ENCODE results near the gene GAK. TPM values are rescaled to one million over a fixed set of nuclear protein-coding genes. Genes with fewer than 3 reads are reported as not detected.

Gene GAK
- total RNA-seq, 1 experiment from 2014 or later = 71.8 TPM

DNA sequence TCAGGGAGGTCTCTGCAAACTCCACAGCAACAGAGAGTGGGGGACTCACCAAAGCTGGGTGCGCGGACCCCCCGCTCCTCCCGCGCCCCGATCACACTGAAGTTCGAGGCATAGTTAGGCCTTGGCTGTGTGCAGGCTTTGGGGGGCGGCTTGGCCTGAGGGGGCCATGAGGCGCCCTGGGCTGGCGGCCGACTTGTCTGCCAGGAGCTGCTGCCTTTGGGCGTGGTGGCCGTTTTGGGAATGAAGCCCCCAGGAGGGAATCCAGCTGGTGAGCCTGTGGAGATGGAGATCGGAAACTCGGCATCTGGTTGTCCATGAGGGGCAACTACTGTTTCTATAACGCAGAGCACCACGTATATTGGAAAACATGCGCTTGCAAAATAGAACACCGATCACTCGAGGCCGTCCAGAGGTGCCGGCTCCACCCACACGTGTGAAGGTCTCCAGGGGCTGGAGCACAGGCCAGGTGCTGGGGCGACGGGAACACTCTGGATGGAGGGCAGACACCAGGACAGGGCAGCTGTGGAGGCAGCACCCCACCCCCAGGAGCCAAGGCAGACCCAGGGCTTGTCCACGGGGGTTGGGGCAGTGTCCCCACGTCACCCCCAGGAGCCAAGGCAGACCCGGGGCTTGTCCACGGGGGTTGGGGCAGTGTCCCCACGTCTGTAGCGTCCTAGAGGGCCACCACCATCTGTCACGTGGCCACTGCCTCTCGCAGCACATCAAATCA, 80.2 kb downstream of the GAK start:
- DNase-seq (ENCODE audit: low spot score) = no peak

DNA sequence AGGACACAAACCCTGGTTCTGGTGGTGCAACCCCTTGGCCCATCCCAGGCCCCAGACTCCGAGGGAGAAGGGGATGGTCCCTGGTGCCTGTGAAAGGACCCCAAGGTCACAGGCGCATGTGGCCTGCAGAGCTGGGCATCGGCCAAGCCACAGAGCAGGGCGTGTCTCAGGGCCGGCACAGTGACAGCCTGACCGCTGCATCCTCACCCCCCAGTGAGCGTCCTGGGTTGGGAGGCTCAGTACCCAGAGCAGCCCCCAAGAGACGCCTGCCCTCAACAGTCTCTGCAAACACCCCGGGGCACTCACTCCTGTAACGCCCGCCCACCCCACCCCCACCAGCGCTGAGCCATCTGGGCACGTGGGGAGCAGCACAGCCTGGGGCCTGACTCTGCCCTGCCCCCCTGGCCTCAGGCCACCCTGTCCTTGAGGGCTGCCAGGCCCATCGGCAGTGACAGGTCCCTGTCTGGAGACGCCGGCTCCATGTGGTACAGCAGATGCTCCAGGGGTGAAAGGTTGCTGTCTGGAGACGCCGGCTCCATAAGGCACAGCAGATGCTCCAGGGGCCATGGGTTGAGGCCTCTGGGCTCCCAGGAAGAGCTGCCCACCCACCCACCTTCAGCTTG, 81.7 kb downstream of the GAK start:
- peak; percentile 51 for DNase-seq (ENCODE audit: low spot score)

DNA sequence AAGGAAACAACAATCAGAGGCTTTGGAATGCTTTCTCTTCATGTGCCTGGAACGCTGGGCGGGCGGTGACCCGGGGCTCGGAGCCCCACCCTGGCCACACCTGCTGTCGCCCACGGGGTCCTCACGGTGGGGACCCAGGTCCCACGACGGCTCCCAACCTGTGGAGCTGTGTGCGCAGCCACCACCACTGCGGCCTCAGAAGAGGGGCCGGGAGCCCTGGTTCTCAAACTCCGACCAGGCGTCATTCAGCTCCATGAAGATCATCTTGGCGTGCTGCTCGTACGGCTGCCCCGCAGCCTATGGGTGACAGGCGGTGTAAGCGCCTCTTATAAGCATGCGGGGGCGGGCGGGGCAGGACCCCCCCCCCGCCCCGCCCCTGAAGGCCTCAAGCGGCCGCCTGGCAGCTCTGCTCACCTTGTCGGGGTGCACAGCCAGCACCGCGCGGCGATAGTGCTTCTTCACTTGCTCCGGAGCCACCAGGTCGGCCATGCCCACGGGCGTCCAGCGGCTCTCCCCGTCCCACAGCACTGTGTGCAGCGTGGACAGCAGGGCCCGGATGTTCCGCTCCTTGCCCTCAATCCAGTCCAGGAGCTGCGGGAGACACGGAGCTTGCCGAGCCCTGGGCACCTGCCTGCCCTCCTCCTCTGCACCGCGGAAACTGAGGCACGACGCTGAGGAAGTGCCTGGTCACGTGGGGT, 82.5 kb downstream of the GAK start:
- no peak for DNase-seq (ENCODE audit: low spot score)

DNA sequence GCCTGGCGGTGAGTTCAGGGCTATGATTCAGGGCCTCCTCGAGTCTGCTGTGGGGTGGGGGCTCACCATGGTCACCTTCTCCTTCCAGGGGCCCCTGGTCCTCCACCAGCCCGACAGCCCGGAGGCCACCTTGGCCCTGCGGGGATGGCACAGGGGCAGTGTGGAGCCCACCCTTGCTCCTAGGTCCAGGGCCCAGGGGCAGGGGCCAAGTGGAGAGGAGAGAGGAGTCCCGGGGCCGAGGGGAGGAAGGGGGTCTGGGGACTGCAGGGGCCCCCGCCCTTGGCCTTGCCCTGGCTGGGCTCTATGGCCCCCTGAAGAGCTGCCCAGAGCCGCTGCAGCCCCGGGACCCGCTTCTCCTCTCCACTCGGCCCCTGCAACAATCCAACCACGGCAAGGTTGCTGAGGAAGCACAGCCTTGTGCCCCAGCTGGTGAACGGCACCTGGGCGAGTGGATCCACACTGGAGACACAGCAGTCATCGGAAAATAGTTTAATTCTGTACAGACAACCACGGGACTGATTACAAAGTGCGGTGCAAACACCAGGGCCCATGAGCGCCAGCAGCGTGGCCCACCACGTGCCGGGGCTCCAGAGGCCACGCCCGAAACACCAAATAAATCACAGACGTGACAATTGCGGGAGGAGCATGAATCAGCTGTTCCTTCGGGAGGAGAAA, 83.2 kb downstream of the GAK start:
- DNase-seq (ENCODE audit: low spot score) = peak; percentile 83

DNA sequence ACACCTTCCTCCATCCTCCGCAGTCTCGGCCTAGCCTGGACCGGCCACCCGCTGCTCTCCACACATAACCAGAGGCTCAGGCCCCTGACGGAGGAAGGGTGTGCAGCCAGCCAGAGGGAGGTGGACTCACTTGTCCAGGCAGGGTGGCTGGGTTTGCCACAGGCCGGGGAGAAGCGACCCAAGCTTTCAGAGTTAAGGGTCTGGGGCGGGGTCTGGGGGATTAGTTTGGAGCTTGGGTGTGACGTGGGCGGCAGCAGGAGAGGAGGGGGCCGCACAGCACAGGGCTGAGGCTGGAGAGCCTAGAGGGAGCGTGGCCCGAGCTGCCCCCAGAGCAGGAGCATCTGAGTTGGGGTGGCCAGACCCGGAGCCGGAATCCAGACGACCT, 83.8 kb downstream of the GAK start:
- no peak for DNase-seq (ENCODE audit: low spot score)

DNA sequence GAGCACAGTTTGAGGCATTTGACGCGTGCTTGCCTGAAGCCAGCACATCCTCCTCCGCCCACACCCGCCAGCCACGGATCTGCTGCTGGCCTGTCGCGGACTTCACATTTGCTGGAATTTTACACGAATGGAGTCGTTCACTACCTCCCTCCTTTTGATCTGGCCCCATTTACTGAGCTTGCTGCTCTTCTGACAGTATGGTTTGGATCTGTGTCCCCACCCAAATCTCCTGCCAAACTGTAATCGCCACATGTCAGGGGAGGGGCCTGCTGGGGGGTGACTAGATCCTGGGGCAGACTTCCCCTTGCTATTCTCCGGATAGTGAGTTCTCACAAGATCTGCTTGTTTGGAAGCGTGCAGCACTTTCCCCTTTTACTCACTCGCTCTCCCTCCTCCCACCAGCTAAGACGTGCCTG, 86.3 kb downstream of the GAK start:
- no peak for DNase-seq (ENCODE audit: low spot score)

DNA sequence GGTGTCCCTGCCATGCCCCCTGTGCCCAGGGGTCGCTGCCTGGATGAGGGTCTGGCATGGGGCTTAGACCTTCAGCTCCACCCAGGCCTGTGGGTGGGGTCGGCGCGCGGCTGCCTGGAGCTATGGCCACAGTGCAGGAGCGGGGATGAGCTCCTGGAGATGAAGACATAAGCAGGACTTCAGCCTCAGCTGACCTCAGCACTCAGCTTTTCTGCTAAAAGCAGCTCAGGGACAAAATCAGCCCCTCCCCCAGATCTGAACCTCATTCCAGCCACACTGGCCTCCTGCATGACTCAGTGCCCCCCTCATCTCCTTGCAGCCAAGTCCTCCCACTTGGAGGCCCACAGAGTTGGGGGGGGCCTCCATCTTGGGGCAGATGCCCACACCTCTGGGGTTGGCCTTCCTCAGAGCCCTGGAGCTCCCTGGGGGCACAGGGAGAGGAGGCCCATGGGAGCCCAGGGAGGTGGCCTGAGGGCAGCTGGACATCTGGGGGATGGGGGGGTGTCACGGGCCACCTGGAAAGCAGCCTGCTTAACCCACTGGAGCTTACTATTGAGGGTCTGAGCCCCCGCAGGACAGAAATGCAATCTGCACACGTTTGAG, 86.8 kb downstream of the GAK start:
- DNase-seq (ENCODE audit: low spot score) = no peak

DNA sequence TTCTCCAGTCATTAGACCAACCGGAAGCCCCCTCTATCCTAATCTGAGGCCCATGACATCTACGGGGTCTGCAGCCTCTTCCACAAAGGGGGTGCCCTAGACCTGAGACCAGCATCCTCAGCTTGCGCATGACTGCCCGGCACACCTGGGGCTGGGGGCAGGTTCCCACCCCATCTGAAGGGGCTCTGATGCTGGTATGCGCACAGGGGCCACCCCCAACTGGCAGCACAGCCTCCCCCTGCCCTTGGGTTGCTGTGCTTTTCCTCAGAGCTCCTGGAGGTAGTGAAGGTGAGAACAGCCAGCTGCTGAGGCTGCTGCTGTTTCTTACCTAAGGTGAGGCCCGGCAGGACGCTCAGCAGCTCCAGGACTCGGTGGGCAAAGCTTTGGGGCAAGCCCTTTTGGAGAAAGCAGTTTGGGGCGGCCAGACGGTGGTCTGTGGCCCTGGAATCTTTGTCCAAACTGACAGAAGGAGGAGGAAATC, 87.3 kb downstream of the GAK start:
- no peak for DNase-seq (ENCODE audit: low spot score)

DNA sequence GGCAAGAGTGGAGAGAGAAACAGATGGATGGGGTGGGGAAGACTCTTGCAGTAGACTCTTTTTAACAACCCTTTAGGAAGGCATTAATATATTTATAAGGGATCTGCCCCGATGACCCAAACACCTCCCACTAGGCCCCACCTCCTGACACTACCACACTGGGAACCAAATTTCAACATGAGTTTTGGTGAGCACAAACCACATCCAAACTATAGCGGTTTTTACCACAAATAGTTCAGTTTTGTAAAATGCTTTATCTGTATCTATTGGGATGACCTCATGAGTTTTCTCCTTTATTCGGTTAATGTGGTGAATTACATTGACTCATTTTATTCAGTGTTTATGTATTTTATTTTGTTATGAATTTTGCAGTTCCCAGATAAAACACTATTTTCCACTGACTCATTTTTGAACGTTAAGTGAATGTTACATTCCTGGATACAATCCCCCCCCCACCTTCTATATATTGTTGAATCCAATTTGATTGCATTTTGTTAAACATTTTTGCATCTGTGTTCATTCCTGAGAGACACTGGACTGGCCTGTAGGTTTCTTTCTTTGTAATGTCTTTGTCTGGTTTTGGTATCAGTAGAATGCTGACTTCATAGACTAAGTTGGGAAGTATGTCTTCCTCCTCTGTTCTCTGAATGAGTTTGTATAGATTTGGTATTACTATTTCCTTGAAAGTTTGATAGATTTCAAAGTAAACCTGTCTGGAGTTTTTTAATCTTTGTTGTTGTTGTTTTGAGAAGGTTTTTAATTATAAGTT, 92.3 kb downstream of the GAK start:
- DNase-seq (ENCODE audit: low spot score) = no peak

DNA sequence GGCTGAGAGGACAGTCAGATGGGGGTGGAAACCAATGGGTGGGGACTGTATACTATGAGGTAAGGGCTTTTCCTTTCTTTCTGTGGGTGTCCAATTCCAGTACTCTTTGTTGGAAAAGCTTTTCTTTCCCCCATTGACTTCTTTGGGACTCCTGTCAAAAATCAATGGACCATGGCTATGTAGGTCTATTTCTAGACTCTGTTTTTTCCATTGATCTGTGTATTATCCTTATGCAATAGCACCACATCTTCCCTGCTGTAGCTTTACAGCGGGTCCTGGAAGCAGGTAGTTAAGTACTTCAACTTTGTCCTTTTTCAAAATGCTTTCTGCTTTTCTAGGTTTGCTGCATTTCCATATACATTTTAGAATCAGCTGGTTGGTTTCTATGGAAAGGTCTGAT, 94.3 kb downstream of the GAK start:
- no peak for DNase-seq (ENCODE audit: low spot score)

DNA sequence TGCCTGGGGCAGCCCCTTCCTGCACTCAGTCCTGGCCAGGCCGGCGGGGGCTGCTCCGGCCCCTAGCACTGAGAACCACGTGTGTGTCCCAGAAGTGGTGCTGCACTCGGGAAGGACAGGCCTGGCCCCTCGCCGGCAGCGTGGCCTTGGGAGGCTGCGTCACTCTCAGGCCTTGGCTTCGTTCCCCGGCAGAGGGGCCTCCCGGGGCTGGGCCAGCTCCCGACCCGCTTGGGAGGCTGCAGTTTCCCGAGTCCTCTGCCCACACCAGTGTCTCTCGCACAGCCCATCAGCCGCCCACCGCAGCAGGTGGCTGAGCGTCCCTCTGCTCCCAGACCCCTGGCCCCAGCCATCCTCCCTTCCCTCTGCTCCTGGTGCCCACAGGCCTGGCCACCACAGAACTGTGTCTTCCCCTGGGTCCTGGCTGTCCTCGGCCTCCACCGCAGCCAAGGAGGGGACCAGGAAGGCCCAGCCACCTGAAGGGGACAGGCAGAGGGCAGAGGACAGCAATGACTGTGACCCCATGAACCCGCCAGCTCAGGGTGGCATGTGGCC, 95.3 kb downstream of the GAK start:
- no peak for DNase-seq (ENCODE audit: low spot score)

DNA sequence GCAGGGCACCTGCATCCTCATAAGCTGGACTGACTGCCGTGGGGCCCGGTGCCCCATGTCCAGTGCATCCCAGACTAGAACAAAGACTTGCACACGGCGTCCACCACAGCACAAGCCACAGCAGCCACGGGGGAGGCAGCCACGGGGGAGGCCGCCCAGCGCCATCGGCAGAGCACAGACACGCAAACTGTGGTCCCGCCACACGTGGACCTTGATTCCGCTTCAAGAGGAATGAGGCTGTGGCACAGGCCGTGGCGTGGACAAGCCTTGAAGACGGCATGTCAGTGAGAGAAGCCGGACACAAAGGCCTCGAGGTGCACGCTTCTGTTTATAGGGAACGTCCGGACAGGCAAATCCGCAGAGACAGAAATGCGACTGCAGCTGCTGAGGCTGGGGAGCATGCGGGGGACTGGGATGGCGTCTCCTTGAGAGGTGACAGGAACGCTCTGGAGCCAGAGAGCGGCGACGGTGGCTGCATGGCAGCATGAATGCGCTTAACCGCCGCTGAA, 96.1 kb downstream of the GAK start:
- DNase-seq (ENCODE audit: low spot score) = no peak

DNA sequence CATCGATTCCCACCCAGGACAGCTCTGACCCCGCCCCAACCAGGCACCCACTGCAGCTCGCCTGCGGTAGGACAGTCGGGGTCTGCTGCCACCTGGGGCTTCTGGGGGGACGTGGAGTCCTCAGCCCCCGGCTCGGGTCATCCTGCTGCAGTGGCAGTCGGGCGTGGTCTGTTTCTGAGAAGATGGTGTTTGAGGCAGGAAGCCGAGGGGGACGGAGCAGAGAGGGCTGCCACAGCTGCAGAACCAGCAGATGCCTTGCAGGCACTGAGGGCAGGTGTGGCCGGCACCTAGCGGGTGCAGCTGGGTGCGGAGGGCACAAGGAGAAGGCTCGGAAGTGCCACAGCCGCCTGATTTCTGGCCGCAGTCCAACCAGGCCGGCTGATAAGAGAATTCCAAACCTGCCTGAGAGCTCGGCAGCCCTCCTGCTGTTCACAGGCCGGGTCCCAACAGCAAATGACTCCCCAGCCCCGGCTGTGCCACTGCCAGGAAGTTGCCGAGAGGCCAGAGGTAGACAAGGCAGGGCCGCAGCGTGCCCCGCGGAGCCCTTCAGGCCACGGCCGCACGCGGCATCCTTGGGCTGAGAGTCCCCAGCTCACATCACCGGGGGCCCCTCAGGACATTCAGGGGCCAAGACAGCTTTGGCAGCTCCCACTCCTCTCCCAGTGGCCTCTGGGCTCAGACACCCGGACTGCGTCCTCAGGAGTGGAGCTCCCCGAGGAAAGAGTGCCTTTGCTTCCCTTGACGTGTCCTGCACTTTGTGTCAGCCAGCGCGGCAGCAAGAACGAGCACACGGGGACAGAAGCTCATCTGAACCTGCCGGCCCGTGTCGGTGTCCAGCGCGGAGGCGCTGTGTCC, 96.7 kb downstream of the GAK start:
- DNase-seq (ENCODE audit: low spot score) = peak; percentile 79

DNA sequence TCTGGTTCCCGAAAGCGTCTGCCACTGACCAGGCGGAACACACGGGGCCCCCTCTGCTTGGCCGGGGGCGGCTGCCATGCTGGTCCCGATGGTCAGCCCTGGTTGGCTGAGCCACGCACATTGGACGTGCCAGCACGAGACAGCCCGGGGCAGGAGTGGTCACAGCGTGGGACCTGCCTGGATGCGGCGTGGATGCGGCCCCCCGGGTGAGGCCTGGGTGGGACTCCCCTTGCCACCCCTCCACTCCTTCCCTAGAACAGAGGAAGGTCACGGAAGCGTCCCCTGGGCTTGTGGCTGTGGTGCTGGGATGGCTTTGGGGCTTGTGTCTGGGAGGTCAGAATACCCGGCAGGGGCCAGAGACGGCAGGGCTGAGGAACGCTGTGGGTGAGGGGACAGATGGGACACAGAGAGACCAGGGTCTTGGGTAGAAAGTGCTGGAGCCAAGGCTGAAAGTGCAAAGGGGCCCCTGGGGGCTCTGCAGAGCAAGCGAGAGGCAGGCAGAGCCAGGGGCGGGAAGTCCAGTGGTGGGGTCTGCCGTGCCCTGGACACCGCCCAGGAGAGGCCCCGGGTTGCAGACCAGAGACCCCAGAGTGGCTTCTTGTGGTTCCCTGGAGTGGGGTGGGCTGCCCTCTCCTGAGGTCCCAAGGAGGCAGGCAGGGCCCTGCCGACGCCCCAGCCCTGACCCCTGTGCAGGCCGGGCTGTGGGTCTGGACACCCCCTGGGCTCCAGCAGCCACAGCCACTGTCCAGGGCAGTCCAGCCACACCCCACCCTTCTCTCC, 97.6 kb downstream of the GAK start:
- DNase-seq (ENCODE audit: low spot score) = no peak

DNA sequence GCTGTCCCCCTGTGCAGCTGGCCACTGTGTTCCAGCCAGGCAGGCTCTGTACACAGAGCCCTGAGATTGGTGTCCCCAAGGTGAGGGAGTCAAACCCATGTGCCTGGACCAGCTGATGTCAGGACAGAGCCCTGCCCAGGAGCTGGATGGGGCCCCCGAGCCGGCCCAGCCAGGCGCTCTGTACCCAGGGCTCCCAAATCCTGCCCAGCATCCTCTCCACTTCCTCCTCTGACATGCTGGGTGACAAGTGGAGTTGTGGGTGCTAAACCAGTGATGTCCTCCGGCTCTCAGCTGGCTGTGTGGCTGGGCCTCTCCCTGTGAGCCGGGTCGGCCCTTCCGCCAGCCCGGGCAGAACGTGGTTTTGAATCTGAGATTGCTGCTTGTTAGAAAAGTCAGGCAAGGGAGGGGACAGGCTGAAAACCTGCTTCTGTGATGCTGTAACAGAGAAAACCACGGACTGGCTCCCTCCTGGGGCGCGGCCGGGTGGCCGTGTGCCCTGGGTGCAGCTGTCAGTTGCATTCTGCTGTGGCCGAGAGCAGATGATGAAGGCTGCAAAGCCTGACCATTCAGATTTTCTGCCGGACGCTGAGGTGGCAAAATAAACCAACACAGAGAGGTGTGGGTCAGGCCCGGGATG, 98.3 kb downstream of the GAK start:
- peak; percentile 29 for DNase-seq (ENCODE audit: low spot score)

DNA sequence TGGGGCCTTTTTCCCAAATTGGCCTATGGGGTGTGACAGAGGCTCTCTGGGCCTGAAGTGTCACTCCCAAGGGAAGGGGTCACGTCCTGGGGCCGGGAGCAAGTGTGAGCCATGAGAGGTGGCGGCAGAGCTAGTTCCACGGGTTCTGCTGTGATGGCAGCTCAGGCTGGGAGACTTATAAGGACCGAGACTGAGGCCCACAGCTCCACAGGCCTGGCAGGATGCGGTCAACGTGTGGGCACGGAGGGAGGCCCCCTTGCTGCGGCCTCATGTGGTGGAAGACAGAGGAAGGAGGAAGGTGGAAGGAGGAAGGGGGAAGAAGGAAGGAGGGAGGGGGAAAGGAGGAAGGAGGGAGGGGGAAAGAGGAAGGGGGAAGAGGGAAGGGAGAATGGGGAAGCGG, 99.0 kb downstream of the GAK start:
- DNase-seq (ENCODE audit: low spot score) = no peak

DNA sequence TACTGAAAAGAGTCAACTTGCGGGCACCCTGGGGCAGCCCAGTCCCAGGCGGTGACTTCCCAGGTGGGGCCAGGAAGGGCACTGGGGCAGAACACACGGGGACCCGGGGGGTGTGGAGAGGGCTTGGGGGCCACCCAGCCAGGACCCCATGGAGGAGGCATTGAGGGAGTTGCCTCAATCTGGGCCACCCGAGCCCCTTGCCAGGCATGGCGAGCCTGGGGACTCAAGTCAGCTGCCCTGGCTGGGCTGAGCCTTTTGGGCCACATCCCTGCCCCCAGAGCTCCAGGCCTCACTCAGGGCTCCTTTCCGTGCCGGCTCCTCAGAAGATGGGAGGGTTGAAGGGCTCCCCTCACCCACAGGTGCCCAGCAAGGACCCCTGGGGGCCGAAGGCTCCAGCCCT, 99.6 kb downstream of the GAK start:
- DNase-seq (ENCODE audit: low spot score) = no peak

DNA sequence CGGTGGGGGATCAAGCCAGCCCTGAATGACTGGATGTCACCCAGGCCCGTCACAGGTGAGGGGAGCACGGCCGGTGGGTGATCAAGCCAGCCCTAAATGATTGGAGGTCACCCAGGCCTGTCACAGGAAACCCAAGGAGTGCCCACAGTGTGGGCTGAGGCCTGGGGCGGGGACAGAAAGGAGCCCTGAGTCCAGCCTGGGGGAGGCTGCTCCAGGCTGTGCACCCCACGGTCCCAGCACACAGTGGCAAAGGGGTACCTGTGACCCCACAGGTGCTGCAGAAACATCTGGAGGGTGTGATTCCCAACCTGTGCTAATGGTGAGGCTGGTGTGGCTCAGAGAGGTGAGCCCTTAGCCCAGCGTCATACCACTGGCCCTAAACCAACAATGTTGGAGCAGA, 100.0 kb downstream of the GAK start:
- DNase-seq (ENCODE audit: low spot score) = no peak

DNA sequence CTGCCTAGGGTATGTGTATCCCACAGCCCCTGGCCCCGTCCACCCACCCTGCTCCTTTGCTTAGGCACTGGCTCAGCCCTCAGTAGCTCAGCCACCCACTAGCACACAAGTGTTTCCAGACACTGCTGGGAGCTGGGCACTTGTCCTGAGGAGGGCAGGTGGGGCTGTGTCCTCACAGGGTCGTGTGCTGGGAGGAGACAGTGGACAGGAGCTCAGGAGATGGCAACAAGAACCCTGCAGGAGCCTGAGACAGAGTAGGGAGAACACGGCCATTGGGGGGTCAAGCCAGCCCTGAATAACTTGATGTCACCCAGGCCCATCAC, 100.7 kb downstream of the GAK start:
- no peak for DNase-seq (ENCODE audit: low spot score)
